ENCODE results near the gene FAXDC2. TPM values are rescaled to one million over a fixed set of nuclear protein-coding genes. Genes with fewer than 3 reads are reported as not detected.

The FAXDC2 gene
- total and polyA plus RNA-seq, 9 of the 15 experiments (the other 6 are each of a cell fraction or from before 2014, with no cell fraction given) = 2.4 to 30.0 (median 9.9) TPM

DNA sequence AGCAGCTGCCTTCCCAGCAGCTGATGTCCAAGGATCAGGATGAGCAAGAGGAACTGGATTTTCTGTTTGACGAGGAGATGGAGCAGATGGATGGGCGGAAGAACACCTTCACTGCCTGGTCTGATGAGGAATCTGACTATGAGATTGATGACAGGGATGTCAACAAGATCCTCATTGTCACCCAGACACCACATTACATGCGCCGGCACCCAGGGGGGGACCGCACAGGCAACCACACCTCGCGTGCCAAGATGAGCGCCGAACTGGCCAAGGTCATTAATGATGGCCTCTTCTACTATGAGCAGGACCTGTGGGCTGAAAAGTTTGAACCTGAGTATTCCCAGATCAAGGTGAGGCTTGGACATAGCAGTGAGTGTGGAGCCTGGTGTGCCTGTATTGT lies 48.4 kb downstream of the FAXDC2 start:
- H3K79me2 ChIP-seq (ENCODE audit: control insufficient read depth, insufficient read depth, low read length) = peaks cover 26% of the 10 kb centered on the region; the same call in 2 of the 3 replicates
- H3K27ac ChIP-seq (ENCODE audit: extremely low read depth, low read depth, low read length) = no peak overlapping the region
- in situ Hi-C loops (cut with MboI) = loop anchor here (10.0 kb wide), 1 partner anchor 157 kb away; no protein-coding TSS in a partner anchor
- FAIRE-seq (no peak), ATAC-seq (no peak), DNase-seq (ENCODE audit: extremely low read depth in 1 of 4, low spot score in 3 of 4) (no peak)
- POLR2A ChIA-PET = interaction anchor here (0.9 to 1.4 kb wide), 3 partner anchors 18 to 33 kb away, joined by 3 to 5 read pairs (median 3); no protein-coding TSS in a partner anchor
- intact Hi-C loops (cut with micrococcal nuclease) = no loop called here
- H3K9me3 ChIP-seq (replicated peaks; ENCODE audit: control insufficient read depth, insufficient read depth, low read depth, low read length) = no peaks in the 10 kb centered on the region
- peaks cover 98% of the 10 kb centered on the region for H3K36me3 ChIP-seq (ENCODE audit: control insufficient read depth, insufficient read depth, low read length)
- no peaks in the 10 kb centered on the region for H3K27me3 ChIP-seq (ENCODE audit: control insufficient read depth in 2 of 2, insufficient read depth in 2 of 2, low read length in 2 of 2)
- BruUV-seq (replicated peaks) = no TSS peak
- no peak overlapping the region for H3K4me2 ChIP-seq (ENCODE audit: insufficient read depth, low read length)
- no peak overlapping the region for H3K4me3 ChIP-seq
- H4K20me1 ChIP-seq (replicated peaks; ENCODE audit: control insufficient read depth, insufficient read depth, low read length) = no peaks in the 10 kb centered on the region
- no peaks in the 10 kb centered on the region for H3K4me1 ChIP-seq (replicated peaks in 1 of 2; ENCODE audit: control insufficient read depth in 2 of 2, insufficient read depth in 2 of 2, low read length in 2 of 2)
- 100% methylated on average over 8 of the region's 9 CpGs for WGBS (ENCODE audit: insufficient coverage, low coverage, missing lambda C conversion rate)
- H3K9ac ChIP-seq (ENCODE audit: insufficient read depth in 1 of 2, low read depth in 2 of 2, low read length in 2 of 2) = no peak overlapping the region; a peak in 1 of 4 replicates
- peaks cover 2% of the 10 kb centered on the region for H3K9me1 ChIP-seq (ENCODE audit: control insufficient read depth, insufficient read depth, low read length)
- CTCF ChIA-PET (ENCODE audit: low intra/inter-chr PET ratio) = no interaction called here
- no peak overlapping the region for H2AFZ ChIP-seq (ENCODE audit: low read depth, low read length)
- TF ChIP-seq RBM39 (optimal IDR thresholded peaks at IDR 0.05; ENCODE audit: low read depth, low read length) (no peak), E2F6 (IDR thresholded peaks at IDR 0.05; ENCODE audit: borderline replicate concordance in 1 of 2, extremely low read depth in 1 of 2, insufficient read depth in 1 of 2, insufficient read length in 1 of 2, low read depth in 1 of 2, low read length in 1 of 2, poor library complexity in 1 of 2, severe bottlenecking in 1 of 2) (no peak), GATA2 (CRISPR knock-in tag; IDR thresholded peaks at IDR 0.05) (no peak), FOS (IDR thresholded peaks at IDR 0.05; ENCODE audit: extremely low read depth, insufficient read length) (no peak), ATF7 (IDR thresholded peaks at IDR 0.05) (no peak), HOMEZ (CRISPR knock-in tag; IDR thresholded peaks at IDR 0.05) (no peak), ZNF384 (IDR thresholded peaks at IDR 0.05; ENCODE audit: low read depth, low read length) (no peak), ZNF133 (CRISPR knock-in tag; IDR thresholded peaks at IDR 0.05) (no peak)

All from K562 (cell line).